Liver (tissue), 3 donors: ENCODE results near the gene STING1.
"Not testable (repeated sequence)": the region's sequence is repeated elsewhere in the genome, so short reads cannot be mapped to it uniquely, and the experiment has no call there.

Experiments used
- ATF3 ChIP-seq: IDR thresholded peaks from 2 replicates; pipeline ENCODE4 v1.6.1; 2016; ENCODE audit warnings: antibody characterized with exemption
- CTCF ChIP-seq: fragments of 150-350 bp; IDR thresholded peaks from 2 replicates; pipeline ENCODE4 v1.5.1; 2017; ENCODE audit warnings: improper control_type of control experiment, low read depth, low read length; ENCODE audit not compliant: missing input control
- EGR1 ChIP-seq, 2 donors: IDR thresholded peaks; 2 replicates each; pipeline ENCODE4 v1.6.1; 2016 to 2018; ENCODE audit warnings: antibody characterized with exemption in 2 of 2, low read depth in 2 of 2
- donor health status: healthy.
- donor health status: healthy.

DNA sequence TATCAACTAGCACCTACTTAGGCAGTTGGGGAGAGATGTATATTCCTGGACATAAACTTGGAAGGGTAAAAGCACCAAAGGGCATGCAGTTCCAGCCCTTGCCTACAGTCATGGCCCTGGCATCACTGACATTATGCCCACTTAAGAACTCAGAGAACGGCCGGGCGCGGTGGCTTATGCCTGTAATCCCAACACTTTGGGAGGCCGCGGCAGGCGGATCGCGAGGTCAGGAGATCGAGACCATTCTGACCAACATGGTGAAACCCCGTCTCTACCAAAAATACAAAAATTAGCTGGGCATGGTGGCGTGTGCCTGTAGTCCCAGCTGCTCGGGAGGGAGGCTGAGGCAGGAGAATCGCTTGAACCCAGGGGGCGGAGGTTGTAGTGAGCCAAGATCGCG is 42.1 kb downstream of the STING1 start:
- not testable (repeated sequence) for TF ChIP-seq ATF3; CTCF; EGR1 (IDR thresholded peaks at IDR 0.05; ENCODE audit: low read depth in 2 of 2)
